OCI-LY1 (cell line): ENCODE data around the gene RHCE.
"Not testable (repeated sequence)": the region's sequence is repeated elsewhere in the genome, so short reads cannot be mapped to it uniquely, and the experiment has no call there.

Experiments used
- CTCF ChIP-seq: fragments of 200-600 bp; sonication (generic), shearing (Covaris generic); IDR thresholded peaks from 2 replicates; pipeline ENCODE4 v1.5.1; 2017; ENCODE audit warnings: mild to moderate bottlenecking, antibody characterized with exemption, low read length, moderate library complexity, mixed read lengths
- EZH2 ChIP-seq: fragments of 200-600 bp; sonication (generic), shearing (Covaris generic); IDR thresholded peaks from 2 replicates; pipeline ENCODE4 v1.8.0; 2017; ENCODE audit warnings: borderline replicate concordance, mixed run types, mild to moderate bottlenecking, antibody characterized with exemption, low read length, moderate library complexity, mixed read lengths

GRCh38 chr1:25329950-25330349 is 90.7 kb downstream of the RHCE start:
- not testable (repeated sequence) for TF ChIP-seq EZH2, CTCF
